Liver (tissue), 9 donors: ENCODE data around the gene PGM1. TPM values are rescaled to one million over a fixed set of nuclear protein-coding genes. Genes with fewer than 3 reads are reported as not detected.

Experiments used
- DNase-seq: peaks from one replicate; pipeline ENCODE4 v3.0.0-alpha.2; 2017; ENCODE audit warnings: low spot score
- H3K27ac ChIP-seq, 2 donors: one replicate each; pipeline ENCODE4 v1.7.0; 2013; ENCODE audit warnings: inconsistent platforms in 2 of 2, low read length in 2 of 2, control low read depth in 1 of 2, low read depth in 1 of 2, mild to moderate bottlenecking in 1 of 2
- H3K27me3 ChIP-seq, 4 donors: one replicate each; pipeline versions ENCODE4 v1.6.1 to v1.7.0; 2013; ENCODE audit warnings: low read length in 3 of 4, inconsistent platforms in 1 of 4, mild to moderate bottlenecking in 1 of 4, moderate library complexity in 1 of 4; ENCODE audit not compliant: control insufficient read depth in 4 of 4, insufficient read depth in 4 of 4
- H3K36me3 ChIP-seq, 4 donors: one replicate each; pipeline versions ENCODE4 v1.6.1 to v1.7.0; 2013; ENCODE audit warnings: low read length in 3 of 4, mild to moderate bottlenecking in 3 of 4, low read depth in 1 of 4, moderate library complexity in 1 of 4; ENCODE audit not compliant: control insufficient read depth in 4 of 4, insufficient read depth in 3 of 4
- H3K4me1 ChIP-seq, 4 donors: one replicate each; pipeline versions ENCODE4 v1.6.1 to v1.7.0; 2013; ENCODE audit warnings: low read length in 3 of 4, mild to moderate bottlenecking in 3 of 4, moderate library complexity in 1 of 4; ENCODE audit not compliant: control insufficient read depth in 4 of 4, insufficient read depth in 4 of 4
- H3K4me3 ChIP-seq, 3 donors: one replicate each; pipeline versions ENCODE4 v1.6.1 to v1.7.0; 2013; ENCODE audit warnings: low read length in 3 of 3, control low read depth in 1 of 3, low read depth in 1 of 3, mild to moderate bottlenecking in 1 of 3
- H3K9ac ChIP-seq, 2 donors: one replicate each; pipeline ENCODE4 v1.7.0; 2013; ENCODE audit warnings: low read length in 2 of 2, mild to moderate bottlenecking in 2 of 2, moderate library complexity in 2 of 2, control low read depth in 1 of 2, low read depth in 1 of 2
- H3K9me3 ChIP-seq, 4 donors: one replicate each; pipeline versions ENCODE4 v1.6.1 to v1.7.0; 2013; ENCODE audit warnings: low read length in 3 of 4; ENCODE audit not compliant: control insufficient read depth in 4 of 4
- ATF3 ChIP-seq: IDR thresholded peaks from 2 replicates; pipeline ENCODE4 v1.6.1; 2016; ENCODE audit warnings: antibody characterized with exemption
- EGR1 ChIP-seq, 2 donors: IDR thresholded peaks; 2 replicates each; pipeline ENCODE4 v1.6.1; 2016 to 2018; ENCODE audit warnings: antibody characterized with exemption in 2 of 2, low read depth in 2 of 2
- FOXA1 ChIP-seq: IDR thresholded peaks from 2 replicates; pipeline ENCODE4 v1.6.1; 2016; ENCODE audit warnings: antibody characterized with exemption
- FOXA2 ChIP-seq: IDR thresholded peaks from 2 replicates; pipeline ENCODE4 v1.6.1; 2016; ENCODE audit warnings: antibody characterized with exemption
- GABPA ChIP-seq, 2 donors: IDR thresholded peaks in 1 of 2; conservative IDR thresholded peaks in 1 of 2; 2 replicates each; pipeline ENCODE4 v1.6.1; 2016; ENCODE audit warnings: antibody characterized with exemption in 2 of 2, mild to moderate bottlenecking in 1 of 2, moderate library complexity in 1 of 2
- HNF4G ChIP-seq: IDR thresholded peaks from 2 replicates; pipeline ENCODE4 v1.6.1; 2016; ENCODE audit warnings: antibody characterized with exemption
- JUND ChIP-seq, 2 donors: IDR thresholded peaks; 2 replicates each; pipeline ENCODE4 v1.6.1; 2016; ENCODE audit warnings: antibody characterized with exemption in 2 of 2
- MAX ChIP-seq: IDR thresholded peaks from 2 replicates; pipeline ENCODE4 v1.6.1; 2016; ENCODE audit warnings: antibody characterized with exemption
- RAD21 ChIP-seq, 2 donors: IDR thresholded peaks; 2 replicates each; pipeline ENCODE4 v1.6.1; 2016; ENCODE audit warnings: antibody characterized with exemption in 2 of 2, mild to moderate bottlenecking in 2 of 2
- RXRA ChIP-seq, 2 donors: IDR thresholded peaks; 2 replicates each; pipeline ENCODE4 v1.6.1; 2017 to 2018; ENCODE audit warnings: antibody characterized with exemption in 2 of 2, mild to moderate bottlenecking in 1 of 2
- SP1 ChIP-seq: IDR thresholded peaks from 2 replicates; pipeline ENCODE4 v1.6.1; 2018; ENCODE audit warnings: antibody characterized with exemption, mild to moderate bottlenecking
- TAF1 ChIP-seq: conservative IDR thresholded peaks from 2 replicates; pipeline ENCODE4 v1.6.1; 2016; ENCODE audit warnings: antibody characterized with exemption, mild to moderate bottlenecking
- YY1 ChIP-seq: IDR thresholded peaks from 2 replicates; pipeline ENCODE4 v1.6.1; 2016; ENCODE audit warnings: antibody characterized with exemption, mild to moderate bottlenecking
- ZBTB33 ChIP-seq: IDR thresholded peaks from 2 replicates; pipeline ENCODE4 v1.6.1; 2016; ENCODE audit warnings: antibody characterized with exemption
- WGBS: extraction: QIAGEN DNeasy Blood & Tissue Kit; methylation state at CpG from one replicate; pipeline ENCODE4 v1.1.7; 2013; 5-methylcytosine and 5-hydroxymethylcytosine counted together
- polyA plus RNA-seq, 2 donors: library from polyadenylated mRNA; stranded (reverse) in 1 of 2; unstranded in 1 of 2; fragments of 200-250 nt in 1 of 2; fragments of >200 nt in 1 of 2; fragmentation: Nextera tagmentation in 1 of 2; extraction: Ambion mirVana in 1 of 2; gene quantifications; one replicate each; pipeline versions ENCODE4 v1.2.1 to v1.2.3, GENCODE V29; 2013 to 2015
- total RNA-seq, 2 donors: library from RNA; depleted of rRNA; stranded (reverse); fragments of >200 nt; gene quantifications; one replicate each; pipeline ENCODE4 v1.2.3, GENCODE V29; 2014
- TF ChIP-seq, protein P1 (sequence below): fragments of 150-350 bp; IDR thresholded peaks from 2 replicates; pipeline ENCODE4 v1.5.1; 2017; ENCODE audit warnings: improper control_type of control experiment, low read depth, low read length; ENCODE audit not compliant: missing input control
- TF ChIP-seq, protein P2 (sequence below): IDR thresholded peaks from 2 replicates; pipeline ENCODE4 v1.6.1; 2016; ENCODE audit warnings: antibody characterized with exemption, mild to moderate bottlenecking
- donor health status: healthy.
- donor health status: healthy.
- donor health status: healthy.
- donor health status: healthy.
- donor health status: healthy.

The PGM1 gene
- total and polyA plus RNA-seq, 4 donors: 57.3 to 224 (median 120) TPM

GRCh38 chr1:63679589-63679988, 86.4 kb downstream of the PGM1 start:
- TF ChIP-seq, protein P1, sequence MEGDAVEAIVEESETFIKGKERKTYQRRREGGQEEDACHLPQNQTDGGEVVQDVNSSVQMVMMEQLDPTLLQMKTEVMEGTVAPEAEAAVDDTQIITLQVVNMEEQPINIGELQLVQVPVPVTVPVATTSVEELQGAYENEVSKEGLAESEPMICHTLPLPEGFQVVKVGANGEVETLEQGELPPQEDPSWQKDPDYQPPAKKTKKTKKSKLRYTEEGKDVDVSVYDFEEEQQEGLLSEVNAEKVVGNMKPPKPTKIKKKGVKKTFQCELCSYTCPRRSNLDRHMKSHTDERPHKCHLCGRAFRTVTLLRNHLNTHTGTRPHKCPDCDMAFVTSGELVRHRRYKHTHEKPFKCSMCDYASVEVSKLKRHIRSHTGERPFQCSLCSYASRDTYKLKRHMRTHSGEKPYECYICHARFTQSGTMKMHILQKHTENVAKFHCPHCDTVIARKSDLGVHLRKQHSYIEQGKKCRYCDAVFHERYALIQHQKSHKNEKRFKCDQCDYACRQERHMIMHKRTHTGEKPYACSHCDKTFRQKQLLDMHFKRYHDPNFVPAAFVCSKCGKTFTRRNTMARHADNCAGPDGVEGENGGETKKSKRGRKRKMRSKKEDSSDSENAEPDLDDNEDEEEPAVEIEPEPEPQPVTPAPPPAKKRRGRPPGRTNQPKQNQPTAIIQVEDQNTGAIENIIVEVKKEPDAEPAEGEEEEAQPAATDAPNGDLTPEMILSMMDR: no peak
- TF ChIP-seq EGR1 (IDR thresholded peaks at IDR 0.05; ENCODE audit: low read depth in 2 of 2) (no peak), RXRA (IDR thresholded peaks at IDR 0.05) (no peak), YY1 (no peak), ATF3 (no peak), TAF1 (no peak), SP1 (no peak), HNF4G (no peak), RAD21 (IDR thresholded peaks at IDR 0.05) (no peak), FOXA2 (no peak), FOXA1 (no peak), JUND (IDR thresholded peaks at IDR 0.05) (no peak), ZBTB33 (no peak), MAX (no peak), GABPA (IDR thresholded peaks at IDR 0.05 in 1 of 2, conservative IDR thresholded peaks at IDR 0.05 in 1 of 2) (no peak)
- TF ChIP-seq, protein P2, sequence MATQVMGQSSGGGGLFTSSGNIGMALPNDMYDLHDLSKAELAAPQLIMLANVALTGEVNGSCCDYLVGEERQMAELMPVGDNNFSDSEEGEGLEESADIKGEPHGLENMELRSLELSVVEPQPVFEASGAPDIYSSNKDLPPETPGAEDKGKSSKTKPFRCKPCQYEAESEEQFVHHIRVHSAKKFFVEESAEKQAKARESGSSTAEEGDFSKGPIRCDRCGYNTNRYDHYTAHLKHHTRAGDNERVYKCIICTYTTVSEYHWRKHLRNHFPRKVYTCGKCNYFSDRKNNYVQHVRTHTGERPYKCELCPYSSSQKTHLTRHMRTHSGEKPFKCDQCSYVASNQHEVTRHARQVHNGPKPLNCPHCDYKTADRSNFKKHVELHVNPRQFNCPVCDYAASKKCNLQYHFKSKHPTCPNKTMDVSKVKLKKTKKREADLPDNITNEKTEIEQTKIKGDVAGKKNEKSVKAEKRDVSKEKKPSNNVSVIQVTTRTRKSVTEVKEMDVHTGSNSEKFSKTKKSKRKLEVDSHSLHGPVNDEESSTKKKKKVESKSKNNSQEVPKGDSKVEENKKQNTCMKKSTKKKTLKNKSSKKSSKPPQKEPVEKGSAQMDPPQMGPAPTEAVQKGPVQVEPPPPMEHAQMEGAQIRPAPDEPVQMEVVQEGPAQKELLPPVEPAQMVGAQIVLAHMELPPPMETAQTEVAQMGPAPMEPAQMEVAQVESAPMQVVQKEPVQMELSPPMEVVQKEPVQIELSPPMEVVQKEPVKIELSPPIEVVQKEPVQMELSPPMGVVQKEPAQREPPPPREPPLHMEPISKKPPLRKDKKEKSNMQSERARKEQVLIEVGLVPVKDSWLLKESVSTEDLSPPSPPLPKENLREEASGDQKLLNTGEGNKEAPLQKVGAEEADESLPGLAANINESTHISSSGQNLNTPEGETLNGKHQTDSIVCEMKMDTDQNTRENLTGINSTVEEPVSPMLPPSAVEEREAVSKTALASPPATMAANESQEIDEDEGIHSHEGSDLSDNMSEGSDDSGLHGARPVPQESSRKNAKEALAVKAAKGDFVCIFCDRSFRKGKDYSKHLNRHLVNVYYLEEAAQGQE: no peak
- no peak overlapping the region for H3K4me3 ChIP-seq
- H3K4me1 ChIP-seq: peaks cover 0 to 3% (median under 1%) of the 10 kb centered on the region in 4 donors
- peaks cover 0 to 3% (median 0%) of the 10 kb centered on the region in 4 donors for H3K36me3 ChIP-seq
- no peaks in the 10 kb centered on the region for H3K27me3 ChIP-seq
- H3K9ac ChIP-seq: no peak overlapping the region
- 91% methylated on average over 3 of the region's 3 CpGs for WGBS
- H3K9me3 ChIP-seq: peaks cover 0 to 8% (median 0%) of the 10 kb centered on the region in 4 donors
- no peak overlapping the region for H3K27ac ChIP-seq
- no peak for DNase-seq

DNA sequence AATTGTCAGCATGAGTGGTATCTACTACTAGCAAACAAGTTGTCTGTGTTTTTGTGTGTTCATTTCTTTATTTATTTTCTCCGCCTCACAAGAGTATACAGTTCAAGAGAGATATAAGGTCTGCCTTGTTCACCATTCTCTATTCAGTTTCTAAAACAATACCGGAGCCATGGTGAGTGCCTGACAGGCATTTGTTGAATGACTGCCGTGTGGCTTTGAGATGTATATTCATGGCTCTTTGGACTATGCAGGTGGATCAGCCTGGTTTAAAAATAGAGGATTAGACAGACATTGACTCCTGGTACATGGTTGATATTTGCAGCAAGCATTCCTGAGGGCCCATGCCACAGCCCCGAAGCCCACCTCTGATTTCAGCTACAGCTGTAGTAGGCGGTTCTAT, 89.7 kb downstream of the PGM1 start:
- WGBS: 91% methylated on average over 5 of the region's 5 CpGs
- Histone ChIP-seq H3K4me1 (no peaks in the 10 kb centered on the region), H3K9me3 (peaks cover 0 to 8% (median 0%) of the 10 kb centered on the region in 4 donors), H3K4me3 (no peak overlapping the region), H3K36me3 (peaks cover 0 to 3% (median 0%) of the 10 kb centered on the region in 4 donors), H3K27me3 (no peaks in the 10 kb centered on the region), H3K9ac (no peak overlapping the region), H3K27ac (no peak overlapping the region)
- DNase-seq: no peak
- TF ChIP-seq ZBTB33 (no peak), YY1 (no peak), ATF3 (no peak), RXRA (IDR thresholded peaks at IDR 0.05) (no peak), TAF1 (no peak)
